Activated CD8-positive, alpha-beta T cell treated with anti-CD3 and anti-CD28 coated beads for 36 hours (primary cell): ENCODE measurements around the gene FOXJ1. TPM values are rescaled to one million over a fixed set of nuclear protein-coding genes. Genes with fewer than 3 reads are reported as not detected.

Experiments
- ATAC-seq: fragments of 200-7000 bp; cut with Tn5 transposase; one replicate; pipeline ENCODE4 v1.10.0; 2021; ENCODE audit warnings: mild to moderate bottlenecking, moderate library complexity
- CTCF ChIA-PET: fragments of 350-600 bp; sonication (Branson Sonifier 250); formaldehyde crosslinking; loops from one replicate; lab custom pipeline; 2021; ENCODE audit warnings: antibody characterized with exemption; lab: Charles Lee
- POLR2A ChIA-PET: fragments of 350-600 bp; sonication (Branson Sonifier 250); formaldehyde crosslinking; loops from one replicate; lab custom pipeline; 2021; ENCODE audit warnings: antibody characterized with exemption; lab: Charles Lee
- DNase-seq: peaks from one replicate; pipeline ENCODE4 v3.0.0-alpha.2; 2020
- H3K27ac Mint-ChIP-seq: one replicate; pipeline ENCODE4 v1.8.0; 2021; ENCODE audit warnings: mild to moderate bottlenecking, mixed read lengths
- H3K27me3 Mint-ChIP-seq: one replicate; pipeline ENCODE4 v1.8.0; 2021; ENCODE audit warnings: mixed read lengths
- H3K36me3 Mint-ChIP-seq: one replicate; pipeline ENCODE4 v1.8.0; 2021; ENCODE audit warnings: low read depth, mixed read lengths
- H3K4me1 Mint-ChIP-seq: one replicate; pipeline ENCODE4 v1.8.0; 2021; ENCODE audit warnings: low read depth, mixed read lengths
- H3K4me3 Mint-ChIP-seq: one replicate; pipeline ENCODE4 v1.8.0; 2021; ENCODE audit warnings: mild to moderate bottlenecking, moderate library complexity, mixed read lengths
- H3K9me3 Mint-ChIP-seq: one replicate; pipeline ENCODE4 v1.8.0; 2021; ENCODE audit warnings: mixed read lengths
- intact Hi-C: fragments of 100-400 bp; cut with micrococcal nuclease; formaldehyde crosslinking; loops from one replicate; pipeline ENCODE4 v1.10.0; 2022
- total RNA-seq, 2 experiments: library from RNA; stranded (reverse); gene quantifications; one replicate each; pipeline ENCODE4 v1.2.3, GENCODE V29; 2021
- TF ChIP-seq, protein P1 (sequence below): fragments of 200-600 bp; IDR thresholded peaks from one replicate; pipeline ENCODE4 v1.8.0; 2022; ENCODE audit warnings: antibody characterized with exemption, mild to moderate bottlenecking

FOXJ1 gene
- total RNA-seq, 2 experiments from 2014 or later: 11.1 to 11.6 TPM

- Mint-ChIP-seq H3K27me3 (no peaks in the 10 kb centered on the region), H3K4me1 (peaks cover 24% of the 10 kb centered on the region), H3K36me3 (no peaks in the 10 kb centered on the region), H3K4me3 (no peak overlapping the region), H3K27ac (peak overlapping the region; percentile 35), H3K9me3 (no peaks in the 10 kb centered on the region)
- ATAC-seq (no peak), DNase-seq (no peak)
- CTCF ChIA-PET: interaction anchor here (0.9 to 13.9 kb wide), 10 partner anchors 52 to 274 kb away, joined by 3 to 236 read pairs (median 6); no protein-coding TSS in a partner anchor
- TF ChIP-seq, protein P1, sequence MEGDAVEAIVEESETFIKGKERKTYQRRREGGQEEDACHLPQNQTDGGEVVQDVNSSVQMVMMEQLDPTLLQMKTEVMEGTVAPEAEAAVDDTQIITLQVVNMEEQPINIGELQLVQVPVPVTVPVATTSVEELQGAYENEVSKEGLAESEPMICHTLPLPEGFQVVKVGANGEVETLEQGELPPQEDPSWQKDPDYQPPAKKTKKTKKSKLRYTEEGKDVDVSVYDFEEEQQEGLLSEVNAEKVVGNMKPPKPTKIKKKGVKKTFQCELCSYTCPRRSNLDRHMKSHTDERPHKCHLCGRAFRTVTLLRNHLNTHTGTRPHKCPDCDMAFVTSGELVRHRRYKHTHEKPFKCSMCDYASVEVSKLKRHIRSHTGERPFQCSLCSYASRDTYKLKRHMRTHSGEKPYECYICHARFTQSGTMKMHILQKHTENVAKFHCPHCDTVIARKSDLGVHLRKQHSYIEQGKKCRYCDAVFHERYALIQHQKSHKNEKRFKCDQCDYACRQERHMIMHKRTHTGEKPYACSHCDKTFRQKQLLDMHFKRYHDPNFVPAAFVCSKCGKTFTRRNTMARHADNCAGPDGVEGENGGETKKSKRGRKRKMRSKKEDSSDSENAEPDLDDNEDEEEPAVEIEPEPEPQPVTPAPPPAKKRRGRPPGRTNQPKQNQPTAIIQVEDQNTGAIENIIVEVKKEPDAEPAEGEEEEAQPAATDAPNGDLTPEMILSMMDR: no peak
- POLR2A ChIA-PET: interaction anchor here (1.2 to 7.8 kb wide), 3 partner anchors 58 to 156 kb away, joined by 3 to 83 read pairs (median 3); no protein-coding TSS in a partner anchor
- intact Hi-C loops: loop anchor here (5.0 kb wide), 1 partner anchor 58 kb away; no protein-coding TSS in a partner anchor
Observed at GRCh38 chr17:76123749-76124581, 17.1 kb downstream of the FOXJ1 start.

- TF ChIP-seq, protein P1: no peak
- intact Hi-C loops: loop anchor here (5.0 kb wide), 1 partner anchor 59 kb away; no protein-coding TSS in a partner anchor
- peak overlapping the region; percentile 12 for H3K27ac Mint-ChIP-seq
- POLR2A ChIA-PET: interaction anchor here (1.1 to 7.8 kb wide), 5 partner anchors 56 to 157 kb away, joined by 3 to 83 read pairs (median 5); no protein-coding TSS in a partner anchor
- DNase-seq: no peak
- H3K4me1 Mint-ChIP-seq: peaks cover 24% of the 10 kb centered on the region
- no peaks in the 10 kb centered on the region for H3K27me3 Mint-ChIP-seq
- no peaks in the 10 kb centered on the region for H3K9me3 Mint-ChIP-seq
- no peak for ATAC-seq
- H3K36me3 Mint-ChIP-seq: no peaks in the 10 kb centered on the region
- H3K4me3 Mint-ChIP-seq: no peak overlapping the region
- CTCF ChIA-PET: interaction anchor here (1.1 to 13.9 kb wide), 11 partner anchors 52 to 275 kb away, joined by 3 to 236 read pairs (median 6); no protein-coding TSS in a partner anchor
Observed at GRCh38 chr17:76123191-76123499, 17.9 kb downstream of the FOXJ1 start.

- intact Hi-C loops: loop anchor here (5.0 kb wide), 1 partner anchor 60 kb away; no protein-coding TSS in a partner anchor
- H3K9me3 Mint-ChIP-seq: no peaks in the 10 kb centered on the region
- ATAC-seq (no peak), DNase-seq (no peak)
- H3K27ac Mint-ChIP-seq: peak overlapping the region; percentile 77
- H3K4me3 Mint-ChIP-seq: peak overlapping the region; percentile 45
- TF ChIP-seq, protein P1: no peak
- ChIA-PET CTCF (interaction anchor here (1.1 to 13.9 kb wide), 13 partner anchors 10 to 275 kb away, joined by 3 to 236 read pairs (median 6); no protein-coding TSS in a partner anchor), POLR2A (interaction anchor here (0.6 to 7.8 kb wide), 9 partner anchors 11 to 157 kb away, joined by 3 to 83 read pairs (median 5); no protein-coding TSS in a partner anchor)
- no peaks in the 10 kb centered on the region for H3K27me3 Mint-ChIP-seq
- H3K4me1 Mint-ChIP-seq: peaks cover 24% of the 10 kb centered on the region
- H3K36me3 Mint-ChIP-seq: no peaks in the 10 kb centered on the region
Observed at GRCh38 chr17:76122431-76123190, 18.4 kb downstream of the FOXJ1 start.

DNA sequence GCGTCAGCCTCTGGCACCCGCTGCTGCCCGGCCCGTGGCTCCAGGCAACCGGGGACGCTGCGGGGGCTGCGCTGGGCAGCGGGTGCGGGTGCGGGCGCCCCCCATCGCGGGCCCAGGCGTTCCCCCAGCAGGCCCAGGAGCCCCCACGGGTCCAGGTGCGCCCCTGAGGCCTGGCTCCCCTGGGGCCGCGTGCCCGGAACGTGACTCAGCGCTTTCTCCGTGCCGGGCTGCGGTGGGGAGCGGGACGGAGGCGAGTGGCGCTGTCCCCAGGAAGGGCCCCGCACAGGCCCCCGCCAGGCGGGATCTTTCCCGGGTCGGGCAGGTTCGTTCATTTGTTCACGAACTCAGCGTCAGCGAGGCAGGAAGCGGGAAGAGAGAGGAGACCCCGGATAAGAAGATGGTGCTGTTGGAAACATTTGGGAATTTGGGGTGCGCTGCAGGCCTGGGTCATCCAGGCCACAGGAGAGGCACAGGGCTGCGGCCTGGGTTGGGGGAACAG lies 19.1 kb downstream of the FOXJ1 start:
- Mint-ChIP-seq H3K4me3 (peak overlapping the region; percentile 45), H3K9me3 (no peaks in the 10 kb centered on the region), H3K4me1 (peaks cover 20% of the 10 kb centered on the region), H3K27ac (peak overlapping the region; percentile 77), H3K27me3 (no peaks in the 10 kb centered on the region), H3K36me3 (no peaks in the 10 kb centered on the region)
- ChIA-PET CTCF (interaction anchor here (0.5 to 13.9 kb wide), 25 partner anchors 10 to 179 kb away, joined by 3 to 236 read pairs (median 5); no protein-coding TSS in a partner anchor), POLR2A (interaction anchor here (1.1 to 7.8 kb wide), 6 partner anchors 11 to 158 kb away, joined by 4 to 83 read pairs (median 6); no protein-coding TSS in a partner anchor)
- DNase-seq: peak; percentile 40
- ATAC-seq: peak; percentile 10
- intact Hi-C loops: loop anchor here (2.0 to 5.0 kb wide), 2 partner anchors 60 to 157 kb away; no protein-coding TSS in a partner anchor
- TF ChIP-seq, protein P1: no peak
